Fibroblast of lung (primary cell): ENCODE measurements around the gene EMILIN3. TPM values are rescaled to one million over a fixed set of nuclear protein-coding genes. Genes with fewer than 3 reads are reported as not detected.

Experiments
- DNase-seq, 2 donors: peaks; one replicate each; pipeline versions ENCODE4 v3.0.0 to v3.0.0-alpha.2; 2010; ENCODE audit warnings: low read depth in 2 of 2
- H2AFZ ChIP-seq: 2 replicates; pipeline ENCODE4 v1.5.1; 2012; ENCODE audit warnings: low read length, control low read depth, inconsistent platforms
- H3K27ac ChIP-seq: 2 replicates; pipeline ENCODE4 v1.5.1; 2011; ENCODE audit warnings: low read length, control low read depth; ENCODE audit not compliant: insufficient read depth
- H3K27me3 ChIP-seq: 2 replicates; pipeline ENCODE4 v1.5.1; 2011; ENCODE audit warnings: mild to moderate bottlenecking, low read length; ENCODE audit not compliant: control insufficient read depth, insufficient read depth
- H3K36me3 ChIP-seq: 2 replicates; pipeline ENCODE4 v1.5.1; 2011; ENCODE audit warnings: low read length; ENCODE audit not compliant: control insufficient read depth, insufficient read depth
- H3K4me1 ChIP-seq: 2 replicates; pipeline ENCODE4 v1.5.1; 2011; ENCODE audit warnings: low read length; ENCODE audit not compliant: control insufficient read depth, insufficient read depth; ENCODE audit errors: extremely low read depth
- H3K4me2 ChIP-seq: 2 replicates; pipeline ENCODE4 v1.5.1; 2011; ENCODE audit warnings: low read length, control low read depth; ENCODE audit not compliant: insufficient read depth; ENCODE audit errors: extremely low read depth
- H3K4me3 ChIP-seq, 4 experiments: fragments of 200-600 bp in 1 of 4; sonication (generic) in 1 of 4; replicated peaks in 1 of 4; 2 replicates each; pipeline ENCODE4 v1.5.1; 2011 to 2016; ENCODE audit warnings: low read length in 4 of 4, low read depth in 3 of 4, mild to moderate bottlenecking in 3 of 4, control low read depth in 2 of 4, inconsistent platforms in 1 of 4, mixed read lengths in 1 of 4; ENCODE audit not compliant: insufficient read depth in 1 of 4; ENCODE audit errors: control extremely low read depth in 1 of 4
- H3K79me2 ChIP-seq: 2 replicates; pipeline ENCODE4 v1.5.1; 2012; ENCODE audit warnings: mild to moderate bottlenecking, low read length, inconsistent platforms; ENCODE audit not compliant: control insufficient read depth, insufficient read depth
- H3K9ac ChIP-seq: 2 replicates; pipeline ENCODE4 v1.5.1; 2011; ENCODE audit warnings: mild to moderate bottlenecking, low read length, control low read depth; ENCODE audit not compliant: insufficient read depth
- H3K9me3 ChIP-seq: 2 replicates; pipeline ENCODE4 v1.5.1; 2012; ENCODE audit warnings: low read depth, low read length; ENCODE audit not compliant: control insufficient read depth, insufficient read depth
- H4K20me1 ChIP-seq: 2 replicates; pipeline ENCODE4 v1.5.1; 2011; ENCODE audit warnings: low read length; ENCODE audit not compliant: control insufficient read depth, insufficient read depth; ENCODE audit errors: extremely low read depth
- CTCF ChIP-seq, 2 donors: IDR thresholded peaks in 1 of 2; conservative IDR thresholded peaks in 1 of 2; 1 replicate in 1 of 2; 2 replicates in 1 of 2; pipeline ENCODE4 v1.5.1; 2011 to 2012; ENCODE audit warnings: low read length in 2 of 2, control low read depth in 1 of 2, inconsistent platforms in 1 of 2, low read depth in 1 of 2, mild to moderate bottlenecking in 1 of 2
- EZH2 ChIP-seq: IDR thresholded peaks from 2 replicates; pipeline ENCODE4 v1.5.1; 2012; ENCODE audit warnings: low read length, control low read depth, mild to moderate bottlenecking; ENCODE audit errors: missing control alignments
- polyA plus RNA-seq, 2 donors: library from polyadenylated mRNA; depleted of rRNA in 1 of 2; stranded (reverse) in 1 of 2; unstranded in 1 of 2; fragments of >200 nt; gene quantifications; 2 replicates each; pipeline ENCODE4 v1.2.1, GENCODE V29; 2011 to 2012; ENCODE audit warnings: missing spikeins in 1 of 2
- total RNA-seq: library from RNA; depleted of rRNA; stranded (reverse); fragments of >200 nt; gene quantifications from 2 replicates; pipeline ENCODE4 v1.2.1, GENCODE V29; 2014

The EMILIN3 gene
- total and polyA plus RNA-seq, 2 donors (not counting 1 experiment from before 2014, with no cell fraction given), result 0.05 to 0.17 TPM

GRCh38 chr20:41364236-41364855, 2.3 kb downstream of the EMILIN3 start:
- no peak overlapping the region for H3K4me2 ChIP-seq
- H3K4me3 ChIP-seq, result no peak overlapping the region
- H2AFZ ChIP-seq, result no peak overlapping the region
- H4K20me1 ChIP-seq, result no peaks in the 10 kb centered on the region
- no peaks in the 10 kb centered on the region for H3K79me2 ChIP-seq
- no peak for DNase-seq
- H3K27me3 ChIP-seq, result peaks cover 30% of the 10 kb centered on the region
- no peaks in the 10 kb centered on the region for H3K36me3 ChIP-seq
- no peak overlapping the region for H3K27ac ChIP-seq
- H3K9me3 ChIP-seq, result no peaks in the 10 kb centered on the region
- TF ChIP-seq EZH2, result no peak
- TF ChIP-seq CTCF (conservative IDR thresholded peaks at IDR 0.05 in 1 of 2, IDR thresholded peaks at IDR 0.05 in 1 of 2; ENCODE audit: low read depth in 1 of 2, low read length in 2 of 2), result no peak
- no peaks in the 10 kb centered on the region for H3K4me1 ChIP-seq
- no peak overlapping the region for H3K9ac ChIP-seq

- Histone ChIP-seq H3K4me1 (no peaks in the 10 kb centered on the region), H3K9me3 (no peaks in the 10 kb centered on the region), H3K79me2 (no peaks in the 10 kb centered on the region), H3K36me3 (no peaks in the 10 kb centered on the region), H4K20me1 (no peaks in the 10 kb centered on the region), H3K4me2 (no peak overlapping the region), H3K9ac (no peak overlapping the region), H3K4me3 (no peak overlapping the region), H3K27me3 (peaks cover 30% of the 10 kb centered on the region), H2AFZ (no peak overlapping the region), H3K27ac (no peak overlapping the region)
- TF ChIP-seq EZH2 (no peak), CTCF (conservative IDR thresholded peaks at IDR 0.05 in 1 of 2, IDR thresholded peaks at IDR 0.05 in 1 of 2; ENCODE audit: low read depth in 1 of 2, low read length in 2 of 2) (no peak)
- no peak for DNase-seq
Observed at GRCh38 chr20:41363601-41364000, 3.0 kb downstream of the EMILIN3 start.

- no peaks in the 10 kb centered on the region for H3K9me3 ChIP-seq
- no peak overlapping the region for H3K4me3 ChIP-seq
- TF ChIP-seq EZH2 (no peak), CTCF (conservative IDR thresholded peaks at IDR 0.05 in 1 of 2, IDR thresholded peaks at IDR 0.05 in 1 of 2; ENCODE audit: low read depth in 1 of 2, low read length in 2 of 2) (no peak)
- no peaks in the 10 kb centered on the region for H3K4me1 ChIP-seq
- H3K79me2 ChIP-seq, result no peaks in the 10 kb centered on the region
- H3K9ac ChIP-seq, result no peak overlapping the region
- no peak overlapping the region for H2AFZ ChIP-seq
- peaks cover 27% of the 10 kb centered on the region for H3K27me3 ChIP-seq
- DNase-seq, result no peak
- H3K4me2 ChIP-seq, result no peak overlapping the region
- no peaks in the 10 kb centered on the region for H3K36me3 ChIP-seq
- no peak overlapping the region for H3K27ac ChIP-seq
- H4K20me1 ChIP-seq, result no peaks in the 10 kb centered on the region
Observed at GRCh38 chr20:41362748-41363140, 3.9 kb downstream of the EMILIN3 start.
